ENCODE measurements around the gene KDELR3.

GRCh38 chr22:38479096-38479837, 11.4 kb downstream of the KDELR3 start:
- TF ChIP-seq POLR2A (IDR thresholded peaks at IDR 0.05) (no peak), CTCF (IDR thresholded peaks at IDR 0.05) (no peak)
